Midbrain (tissue), 1 donor: ENCODE measurements around the gene VPREB3.

ENCODE experiments used
- DNase-seq: peaks from one replicate; lab custom pipeline; 2025; lab: John Stamatoyannopoulos, UW

The VPREB3 gene

GRCh38 chr22:23764899-23765881 is 11.0 kb upstream of the VPREB3 start:
- no peak for DNase-seq

GRCh38 chr22:23763954-23764353 is 9.7 kb upstream of the VPREB3 start:
- DNase-seq, result no peak

- no peak for DNase-seq
Measured at GRCh38 chr22:23763579-23763945, 9.3 kb upstream of the VPREB3 start.

- no peak for DNase-seq
Measured at GRCh38 chr22:23762842-23763578, 8.8 kb upstream of the VPREB3 start, which contains the start of gene C22orf15. Gene C22orf15 (plus strand): TSS chr22:23762990. CDS start chr22:23763307, 317 bp downstream.

GRCh38 chr22:23760056-23760455 is 5.8 kb upstream of the VPREB3 start:
- DNase-seq, result no peak

- DNase-seq, result no peak
Measured at GRCh38 chr22:23759566-23759965, 5.3 kb upstream of the VPREB3 start.

- DNase-seq, result no peak
Measured at GRCh38 chr22:23756891-23757290, 2.7 kb upstream of the VPREB3 start.

- DNase-seq, result no peak
Measured at GRCh38 chr22:23755711-23756110, 1.5 kb upstream of the VPREB3 start.

- peak; percentile 57 for DNase-seq
Measured at GRCh38 chr22:23754980-23755636, 883 bp upstream of the VPREB3 start.

- no peak for DNase-seq
Measured at GRCh38 chr22:23753385-23753784, 840 bp downstream of the VPREB3 start.

GRCh38 chr22:23752750-23753149 is 1.5 kb downstream of the VPREB3 start:
- DNase-seq, result no peak

- DNase-seq, result no peak
Measured at GRCh38 chr22:23752090-23752691, 2.0 kb downstream of the VPREB3 start.

GRCh38 chr22:23751441-23751996 is 2.7 kb downstream of the VPREB3 start:
- no peak for DNase-seq

GRCh38 chr22:23750714-23751440 is 3.3 kb downstream of the VPREB3 start, which contains the start of gene ZNF70:
Gene ZNF70 (minus strand): TSS chr22:23751112. CDS start chr22:23745140, 5,972 bp downstream.
- DNase-seq, result peak; percentile 78

- DNase-seq, result no peak
Measured at GRCh38 chr22:23750367-23750713, 3.9 kb downstream of the VPREB3 start.

- DNase-seq, result no peak
Measured at GRCh38 chr22:23749841-23750301, 4.4 kb downstream of the VPREB3 start.

- DNase-seq, result no peak
Measured at GRCh38 chr22:23745791-23746190, 8.4 kb downstream of the VPREB3 start.

GRCh38 chr22:23744485-23744884 is 9.7 kb downstream of the VPREB3 start:
- DNase-seq, result no peak

- DNase-seq, result no peak
Measured at GRCh38 chr22:23744001-23744400, 10.2 kb downstream of the VPREB3 start.

- no peak for DNase-seq
Measured at GRCh38 chr22:23743303-23743705, 10.9 kb downstream of the VPREB3 start.
